Frontal cortex (tissue), 4 donors: ENCODE results near the gene PLEKHA1. TPM values are rescaled to one million over a fixed set of nuclear protein-coding genes. Genes with fewer than 3 reads are reported as not detected.

ENCODE experiments used
- DNase-seq, 2 donors: peaks; one replicate each; pipeline ENCODE4 v3.0.0; 2012; ENCODE audit warnings: low spot score in 2 of 2
- FAIRE-seq: peaks from 2 replicates; lab custom pipeline; 2012; peaks lifted over from hg19 to GRCh38; lab: Jason Lieb, UNC
- small RNA-seq: library from RNA; depleted of rRNA; stranded (forward); fragments of <200 nt; gene quantifications from one replicate; pipeline ENCODE3, GENCODE V24; 2014
- total RNA-seq: library from RNA; depleted of rRNA; stranded (reverse); fragments of >200 nt; gene quantifications from one replicate; pipeline ENCODE4 v1.2.3, GENCODE V29; 2014
- donor health status: control.
- donor health status: control.
- donor health status: control.

PLEKHA1 gene
- total RNA-seq, 1 donor from 2014 or later: 29.8 TPM

DNA sequence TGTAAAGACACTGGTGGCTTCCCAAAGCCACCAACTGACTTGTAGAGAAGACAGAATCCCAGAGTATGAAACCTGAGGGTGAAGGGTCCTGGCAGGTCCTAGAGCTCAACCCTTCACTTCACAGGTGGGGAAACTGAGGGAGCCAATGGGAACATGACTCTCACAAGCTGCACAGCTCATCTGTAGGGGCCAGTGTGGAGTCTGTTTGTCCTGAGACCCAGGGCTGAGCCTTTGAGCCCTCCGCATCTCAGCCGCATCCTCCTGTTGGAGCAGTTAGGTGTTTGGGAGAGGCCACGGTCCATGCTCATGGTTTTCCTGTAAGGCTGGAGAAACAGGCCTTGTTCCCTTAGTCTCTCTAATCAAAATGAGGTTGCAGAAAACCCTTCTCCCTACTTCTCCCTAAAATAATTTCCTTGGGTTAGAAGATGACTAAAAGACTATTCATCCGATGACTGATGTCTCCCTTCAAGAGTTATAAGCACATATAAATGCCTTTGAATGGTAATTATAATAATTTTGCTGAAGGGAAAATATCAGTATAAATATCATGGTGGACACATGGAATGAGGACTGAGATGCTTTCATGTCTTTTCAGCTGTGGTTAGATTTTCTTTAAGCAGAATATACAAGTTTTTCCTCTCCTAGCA lies 97.1 kb downstream of the PLEKHA1 start:
- FAIRE-seq (no peak), DNase-seq (no peak)

DNA sequence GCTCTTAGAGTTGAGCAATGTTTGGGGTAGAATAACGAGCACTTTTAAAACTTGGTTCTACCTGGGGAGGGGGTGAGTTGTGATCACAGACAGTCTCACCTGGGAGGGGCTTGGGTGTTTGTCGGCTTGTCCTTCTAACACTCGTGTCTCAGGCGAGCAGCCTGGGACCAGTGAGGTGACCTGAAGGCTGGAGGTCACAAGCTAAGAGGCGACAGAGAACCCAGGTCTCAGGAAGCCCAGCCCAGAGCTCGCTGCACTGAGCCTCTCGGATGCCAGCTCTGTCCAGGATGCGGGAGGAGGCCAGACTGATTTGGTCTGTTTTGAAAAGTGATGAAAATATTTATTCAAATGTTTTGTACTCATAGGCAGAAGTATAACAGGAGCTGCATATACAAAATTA lies 98.6 kb downstream of the PLEKHA1 start:
- FAIRE-seq (no peak), DNase-seq (no peak)

DNA sequence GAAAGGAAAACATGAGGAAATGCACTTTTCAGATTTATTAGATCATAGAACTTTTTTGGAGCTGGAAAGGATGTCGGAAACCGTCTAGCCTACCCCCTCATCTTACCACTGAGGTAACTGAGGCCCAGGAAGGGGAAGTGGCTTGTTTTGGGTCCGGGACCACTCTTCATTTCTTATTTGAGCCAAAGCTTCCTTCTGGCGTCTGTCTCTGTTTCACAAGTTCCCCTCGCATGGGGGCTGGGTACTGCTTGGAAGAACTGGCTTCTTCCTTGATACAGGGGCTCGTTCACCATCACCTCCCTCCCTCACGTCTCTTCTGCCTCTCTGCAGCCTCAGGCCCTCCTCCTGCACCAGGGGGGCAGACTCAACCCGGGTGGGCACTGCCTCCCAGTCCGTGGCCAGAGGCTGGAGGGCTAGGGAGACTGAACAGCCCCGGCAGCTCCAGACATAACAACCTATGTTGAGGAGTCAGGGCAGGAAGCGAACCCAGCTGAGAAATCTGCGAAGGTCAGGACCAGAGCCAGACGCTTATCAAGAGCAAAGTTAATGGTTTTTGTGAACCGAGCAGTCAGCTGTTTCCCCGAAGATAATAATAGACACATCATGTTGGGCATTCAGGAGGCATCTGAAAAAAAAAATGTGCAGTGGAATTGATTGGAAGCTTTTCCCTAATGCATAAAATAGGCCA lies 99.8 kb downstream of the PLEKHA1 start:
- DNase-seq (no peak), FAIRE-seq (no peak)

DNA sequence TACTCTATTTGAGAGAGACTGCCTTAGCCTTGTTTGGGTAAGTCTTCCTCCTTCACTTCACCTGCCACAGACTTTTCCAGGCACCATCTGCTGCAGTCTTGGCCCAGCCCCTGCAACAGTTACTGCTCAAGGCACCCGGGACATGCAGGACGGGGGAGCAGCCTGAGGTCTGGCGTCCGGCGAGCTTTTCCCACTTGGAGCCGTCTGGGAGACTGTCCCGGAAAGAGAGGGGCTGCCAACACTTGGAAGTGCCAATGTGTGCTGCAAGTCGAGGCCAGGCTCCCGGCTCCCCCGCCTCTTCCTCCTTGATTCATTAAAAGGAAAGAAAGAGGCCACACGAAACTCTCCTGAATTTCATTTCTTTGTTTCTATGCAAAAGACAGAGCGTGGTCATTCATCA lies 100.6 kb downstream of the PLEKHA1 start:
- FAIRE-seq: no peak
- no peak for DNase-seq

DNA sequence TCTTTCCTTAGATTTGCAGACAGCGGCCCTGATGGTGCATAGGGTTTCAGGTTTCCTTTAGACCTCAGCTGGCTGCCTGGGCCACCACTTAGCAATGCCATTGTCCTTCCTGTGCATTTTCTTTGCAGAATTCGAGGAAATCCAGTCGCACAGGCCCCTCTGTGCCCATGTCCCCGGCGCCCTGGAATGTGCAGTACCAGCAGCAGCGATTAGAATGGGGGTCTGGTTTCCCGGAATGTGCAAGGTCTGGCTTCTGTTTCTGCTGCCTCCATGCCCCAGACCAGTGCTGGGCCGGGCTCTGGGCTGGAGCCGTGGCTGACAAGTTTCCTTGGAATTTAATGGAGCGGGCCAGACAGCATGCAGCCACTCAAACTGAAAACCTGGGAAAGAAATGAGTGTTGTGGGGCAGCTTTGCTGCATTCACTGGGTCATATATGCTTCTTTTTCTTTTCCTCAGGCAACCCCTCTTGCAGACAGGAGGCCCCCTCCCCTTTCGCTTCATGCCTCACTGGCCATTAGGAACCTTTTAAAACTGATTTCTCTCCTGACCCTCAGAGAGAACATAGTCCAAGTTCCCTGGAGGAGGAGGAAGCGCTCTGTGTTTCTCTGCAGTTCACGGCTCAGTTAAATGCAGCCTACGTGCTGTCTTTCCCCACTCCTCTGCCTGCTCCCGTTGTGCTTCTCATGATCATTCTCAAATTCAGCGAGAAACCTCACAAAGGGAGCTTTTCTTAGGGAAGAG lies 101.3 kb downstream of the PLEKHA1 start:
- DNase-seq: no peak
- FAIRE-seq: no peak

DNA sequence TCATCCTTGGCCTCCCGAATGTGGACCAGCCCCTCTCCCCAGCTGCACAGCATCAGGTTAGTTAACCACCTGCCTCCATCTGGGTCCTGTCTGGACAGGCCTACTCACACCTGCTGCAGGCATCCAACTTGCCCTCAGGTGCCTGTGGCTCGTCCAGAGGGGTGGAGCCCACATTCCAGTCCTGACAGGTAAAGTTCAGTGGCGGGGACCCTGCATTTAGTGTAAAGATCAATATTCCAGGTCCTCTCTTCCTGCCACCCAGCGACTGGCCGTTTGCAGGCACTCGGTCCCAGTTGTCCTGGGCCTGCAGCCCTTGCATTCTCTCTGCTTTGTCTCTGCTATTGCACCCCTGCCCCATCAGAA lies 101.8 kb downstream of the PLEKHA1 start:
- DNase-seq: no peak
- no peak for FAIRE-seq

DNA sequence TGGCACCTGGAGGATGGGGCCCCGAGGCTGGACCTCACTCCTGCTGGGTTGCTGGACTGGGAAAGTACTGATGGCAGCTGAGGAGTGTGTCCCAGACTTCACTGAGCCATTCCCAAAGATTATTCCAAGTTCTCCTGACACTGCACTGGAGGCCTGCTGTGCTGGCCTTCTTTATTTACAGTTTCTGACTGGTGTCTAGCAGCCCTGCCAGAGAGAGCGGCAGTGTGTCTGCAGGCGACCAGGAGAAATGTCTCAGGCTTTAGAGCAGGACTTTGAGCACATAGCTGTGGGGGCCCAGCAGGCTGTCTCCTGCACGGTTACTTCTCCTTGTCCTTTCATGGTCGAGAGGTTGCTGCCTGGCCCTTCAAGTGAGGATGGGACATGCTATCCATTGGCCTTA lies 102.9 kb downstream of the PLEKHA1 start:
- DNase-seq: no peak
- no peak for FAIRE-seq

DNA sequence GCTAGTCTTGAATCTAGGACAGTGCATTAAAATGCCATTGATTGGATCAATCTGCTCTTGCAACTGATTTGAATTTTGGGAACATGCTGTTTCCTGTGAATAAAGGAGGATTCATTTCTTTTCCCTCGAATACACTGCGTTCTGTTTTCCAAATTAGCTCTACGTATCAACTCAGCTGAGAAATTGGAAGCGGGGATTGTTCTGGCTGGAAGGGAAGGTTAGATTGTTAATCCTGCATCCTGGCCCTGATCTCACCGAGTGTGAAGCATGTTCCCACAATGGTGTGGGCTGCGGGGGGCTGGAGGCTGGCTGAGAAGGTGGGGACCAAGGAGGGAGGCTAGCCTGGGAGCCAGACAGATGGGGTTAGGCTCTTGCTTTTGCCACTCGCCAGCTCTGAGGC lies 104.5 kb downstream of the PLEKHA1 start:
- FAIRE-seq (no peak), DNase-seq (no peak)

DNA sequence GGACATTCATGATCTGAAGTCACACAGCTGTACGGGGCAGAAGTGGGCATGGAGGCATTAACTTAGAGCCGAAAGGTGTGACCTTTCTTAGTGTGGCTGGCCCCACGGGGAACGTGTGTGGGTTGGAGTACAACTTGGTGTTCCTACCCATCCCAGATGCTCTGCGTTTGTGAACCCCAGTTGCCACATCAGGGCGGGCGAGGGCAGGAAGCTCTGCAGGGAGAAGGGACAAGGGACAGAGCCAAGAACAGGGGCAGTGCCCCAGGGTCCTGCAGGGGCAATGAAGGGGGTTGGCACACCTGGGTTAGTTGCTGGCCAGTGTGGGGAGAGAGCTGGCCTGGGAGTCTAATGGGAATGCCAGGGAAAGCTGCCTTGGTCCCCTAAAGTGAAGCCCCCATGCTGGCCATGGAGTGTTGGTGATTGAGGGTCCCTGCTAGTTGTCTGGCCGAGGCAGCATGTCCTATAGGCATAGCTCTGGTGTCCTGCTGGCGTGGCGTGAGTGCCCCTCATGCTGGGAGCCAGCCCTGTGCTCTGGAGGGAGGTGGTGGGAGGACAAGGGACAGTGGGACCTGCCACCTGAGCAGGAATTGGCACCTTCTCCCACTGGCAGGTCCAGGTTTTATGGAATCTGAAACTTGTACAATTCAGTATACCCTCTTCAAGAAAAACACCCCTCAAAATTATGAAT lies 105.8 kb downstream of the PLEKHA1 start:
- DNase-seq (no peak), FAIRE-seq (no peak)

DNA sequence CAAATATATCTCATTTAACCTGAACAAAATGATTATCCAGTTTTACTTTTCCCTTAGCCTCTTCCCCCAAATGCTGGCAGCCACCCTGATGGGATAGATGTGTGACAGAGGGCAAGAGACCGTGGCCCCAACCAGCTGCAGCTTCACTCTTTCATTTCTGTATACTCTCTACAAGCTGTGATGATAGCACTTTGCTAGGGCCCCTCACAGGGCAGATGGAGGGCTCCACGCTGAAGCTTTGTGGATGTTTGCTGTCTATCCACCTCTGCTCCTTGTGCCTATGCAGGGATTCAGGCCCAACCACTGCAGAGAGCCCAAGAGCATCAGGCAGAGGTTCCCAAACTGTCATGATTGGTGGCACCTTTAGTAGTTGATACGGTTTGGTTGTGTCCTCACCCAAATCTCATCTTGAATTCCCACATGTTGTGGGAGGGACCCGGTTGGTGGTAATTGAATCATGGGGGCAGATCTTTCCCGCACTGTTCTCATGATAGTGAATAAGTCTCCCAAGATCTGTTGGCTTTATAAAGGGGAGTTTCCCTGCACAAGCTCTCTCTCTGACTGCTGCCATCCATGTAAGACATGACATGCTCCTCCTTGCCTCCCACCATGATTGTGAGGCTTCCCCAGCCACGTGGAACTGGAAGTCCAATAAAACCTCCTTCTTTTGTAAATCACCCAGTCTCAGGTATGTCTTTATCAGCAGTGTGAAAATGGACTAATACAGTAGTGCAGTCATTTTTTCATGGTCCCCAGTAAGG lies 107.0 kb downstream of the PLEKHA1 start:
- FAIRE-seq (no peak), DNase-seq (no peak)

Small RNA genes lying within 50 kb of the gene (small RNA-seq; reads per million reads assigned to genes)
- gene MIR3941 (not detected), gene RNU6-728P (not detected)

Other genes with a start within 250 kb of the PLEKHA1 start
- gene BTBD16, start 103.4 kb upstream of the PLEKHA1 start, total RNA-seq: not detected
- gene ARMS2, start 79.9 kb downstream of the PLEKHA1 start, total RNA-seq: not detected
- 41.2 TPM for gene HTRA1, start 86.8 kb downstream of the PLEKHA1 start, total RNA-seq
- not detected for gene DMBT1, start 186.0 kb downstream of the PLEKHA1 start, total RNA-seq